Lower leg skin (tissue), 3 donors: ENCODE results near the gene VSX1.

Source experiments
- POLR2A ChIP-seq, 2 donors: fragments of 450-650 bp; IDR thresholded peaks; one replicate each; pipeline ENCODE4 v1.6.1; 2016 to 2017; ENCODE audit warnings: antibody characterized with exemption in 2 of 2, mild to moderate bottlenecking in 1 of 2, moderate library complexity in 1 of 2
- TF ChIP-seq, protein P1 (sequence below), 3 donors: fragments of 450-650 bp; IDR thresholded peaks; one replicate each; pipeline ENCODE4 v1.5.1; 2016; ENCODE audit warnings: antibody characterized with exemption in 3 of 3, mild to moderate bottlenecking in 3 of 3, moderate library complexity in 2 of 3

DNA sequence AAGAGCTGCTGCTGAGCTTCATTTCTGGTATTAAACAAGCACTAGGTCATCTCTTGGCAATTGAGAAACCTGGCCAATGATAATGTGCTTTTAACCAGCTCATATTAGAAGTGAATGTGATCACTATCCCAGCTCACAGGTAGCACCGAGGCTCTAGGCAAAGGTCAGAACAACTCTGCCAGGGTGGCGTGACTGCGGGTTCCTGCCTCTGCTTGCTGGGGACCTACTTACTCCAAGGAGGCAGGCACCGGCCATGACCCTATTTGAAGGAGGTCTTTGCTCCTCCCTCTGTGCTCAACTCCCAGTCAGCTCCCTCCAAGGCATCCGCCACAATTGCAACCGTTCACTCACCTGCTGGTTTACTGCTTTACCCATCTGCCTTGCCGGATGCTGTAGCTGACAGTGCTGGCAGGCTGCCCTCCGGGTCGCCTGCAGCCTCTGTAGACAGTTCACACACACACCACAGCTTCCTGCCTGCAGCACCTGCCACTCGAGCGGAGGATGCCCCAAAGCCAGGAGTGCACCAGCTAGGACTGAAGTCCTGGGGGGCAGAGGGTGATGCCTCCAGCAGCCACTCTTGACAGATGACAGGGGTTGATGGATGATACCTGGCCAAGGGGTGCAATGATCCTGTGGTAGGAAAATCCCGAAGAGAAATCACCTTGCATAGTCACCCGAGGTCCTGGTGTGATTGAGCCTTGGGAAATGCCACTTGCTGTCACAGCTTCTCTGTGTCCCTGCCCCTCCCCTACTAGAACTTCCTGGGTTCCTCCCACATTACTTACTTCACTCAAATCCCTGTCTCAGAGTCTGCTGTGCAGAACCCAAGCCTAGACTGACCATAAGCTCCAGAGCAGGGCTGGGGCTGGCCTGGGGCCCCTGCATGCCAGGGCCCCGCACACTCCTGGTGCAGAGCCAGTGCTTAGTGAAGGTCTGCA lies 8.8 kb upstream of the VSX1 start:
- TF ChIP-seq, protein P1, sequence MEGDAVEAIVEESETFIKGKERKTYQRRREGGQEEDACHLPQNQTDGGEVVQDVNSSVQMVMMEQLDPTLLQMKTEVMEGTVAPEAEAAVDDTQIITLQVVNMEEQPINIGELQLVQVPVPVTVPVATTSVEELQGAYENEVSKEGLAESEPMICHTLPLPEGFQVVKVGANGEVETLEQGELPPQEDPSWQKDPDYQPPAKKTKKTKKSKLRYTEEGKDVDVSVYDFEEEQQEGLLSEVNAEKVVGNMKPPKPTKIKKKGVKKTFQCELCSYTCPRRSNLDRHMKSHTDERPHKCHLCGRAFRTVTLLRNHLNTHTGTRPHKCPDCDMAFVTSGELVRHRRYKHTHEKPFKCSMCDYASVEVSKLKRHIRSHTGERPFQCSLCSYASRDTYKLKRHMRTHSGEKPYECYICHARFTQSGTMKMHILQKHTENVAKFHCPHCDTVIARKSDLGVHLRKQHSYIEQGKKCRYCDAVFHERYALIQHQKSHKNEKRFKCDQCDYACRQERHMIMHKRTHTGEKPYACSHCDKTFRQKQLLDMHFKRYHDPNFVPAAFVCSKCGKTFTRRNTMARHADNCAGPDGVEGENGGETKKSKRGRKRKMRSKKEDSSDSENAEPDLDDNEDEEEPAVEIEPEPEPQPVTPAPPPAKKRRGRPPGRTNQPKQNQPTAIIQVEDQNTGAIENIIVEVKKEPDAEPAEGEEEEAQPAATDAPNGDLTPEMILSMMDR (IDR thresholded peaks at IDR 0.05), result no peak
- TF ChIP-seq POLR2A (IDR thresholded peaks at IDR 0.05), result no peak
